Umbilical cord (tissue), 2 donors: ENCODE data around the gene TXNRD2. TPM values are rescaled to one million over a fixed set of nuclear protein-coding genes. Genes with fewer than 3 reads are reported as not detected.
"Not testable (repeated sequence)": the region's sequence is repeated elsewhere in the genome, so short reads cannot be mapped to it uniquely, and the experiment has no call there.

Experiments used
- DNase-seq: peaks from one replicate; pipeline ENCODE4 v3.0.0-alpha.2; 2015; ENCODE audit warnings: low spot score
- total RNA-seq: library from RNA; depleted of rRNA; stranded (reverse); fragments of >200 nt; gene quantifications from one replicate; pipeline ENCODE4 v1.2.3, GENCODE V29; 2014; ENCODE audit warnings: low replicate concordance; ENCODE audit not compliant: insufficient read depth

Gene TXNRD2
- total RNA-seq, 1 donor from 2014 or later = 32.0 TPM

GRCh38 chr22:19847345-19847632 lies 94.3 kb downstream of the TXNRD2 start:
- DNase-seq = no peak

- no peak for DNase-seq
Observed at GRCh38 chr22:19846620-19847344, 94.8 kb downstream of the TXNRD2 start.

GRCh38 chr22:19845054-19845722 lies 96.4 kb downstream of the TXNRD2 start:
- no peak for DNase-seq

GRCh38 chr22:19844377-19845053 lies 97.1 kb downstream of the TXNRD2 start:
- peak; percentile 63 for DNase-seq

- DNase-seq = no peak
Observed at GRCh38 chr22:19843857-19844376, 97.7 kb downstream of the TXNRD2 start.

GRCh38 chr22:19843107-19843856 lies 98.3 kb downstream of the TXNRD2 start:
- no peak for DNase-seq

GRCh38 chr22:19842393-19843106 lies 99.1 kb downstream of the TXNRD2 start:
- no peak for DNase-seq

GRCh38 chr22:19841641-19842392 lies 99.8 kb downstream of the TXNRD2 start:
- no peak for DNase-seq

- DNase-seq = no peak
Observed at GRCh38 chr22:19840955-19841640, 100.5 kb downstream of the TXNRD2 start.

- no peak for DNase-seq
Observed at GRCh38 chr22:19840059-19840458, 101.6 kb downstream of the TXNRD2 start.

GRCh38 chr22:19837915-19838314 lies 103.7 kb downstream of the TXNRD2 start:
- no peak for DNase-seq

- no peak for DNase-seq
Observed at GRCh38 chr22:19836512-19836911, 105.1 kb downstream of the TXNRD2 start.

GRCh38 chr22:19834599-19834998 lies 107.0 kb downstream of the TXNRD2 start:
- DNase-seq = no peak

- not testable (repeated sequence) for DNase-seq
Observed at GRCh38 chr22:19833327-19833726, 108.3 kb downstream of the TXNRD2 start.

GRCh38 chr22:19832476-19833108 lies 109.0 kb downstream of the TXNRD2 start:
- DNase-seq = no peak

GRCh38 chr22:19831979-19832378 lies 109.6 kb downstream of the TXNRD2 start:
- DNase-seq = not testable (repeated sequence)

GRCh38 chr22:19831016-19831415 lies 110.6 kb downstream of the TXNRD2 start:
- no peak for DNase-seq

- DNase-seq = no peak
Observed at GRCh38 chr22:19828035-19828401, 113.6 kb downstream of the TXNRD2 start.

- no peak for DNase-seq
Observed at GRCh38 chr22:19827341-19828034, 114.1 kb downstream of the TXNRD2 start.
